Retinal pigment epithelial cell (primary cell): ENCODE results near the gene UPF2.

Experiments
- DNase-seq: peaks from one replicate; pipeline ENCODE4 v3.0.0-alpha.2; 2010; ENCODE audit warnings: low read depth
- H3K4me3 ChIP-seq: 2 replicates; pipeline ENCODE4 v1.5.1; 2011; ENCODE audit warnings: mild to moderate bottlenecking, low read length, control low read depth, moderate library complexity
- TF ChIP-seq, protein P1 (sequence below): conservative IDR thresholded peaks from 2 replicates; pipeline ENCODE4 v1.5.1; 2011; ENCODE audit warnings: low read depth, low read length, control low read depth, inconsistent platforms

The UPF2 gene

GRCh38 chr10:11885437-11886137 is 157.0 kb downstream of the UPF2 start:
- DNase-seq = no peak
- TF ChIP-seq, protein P1, sequence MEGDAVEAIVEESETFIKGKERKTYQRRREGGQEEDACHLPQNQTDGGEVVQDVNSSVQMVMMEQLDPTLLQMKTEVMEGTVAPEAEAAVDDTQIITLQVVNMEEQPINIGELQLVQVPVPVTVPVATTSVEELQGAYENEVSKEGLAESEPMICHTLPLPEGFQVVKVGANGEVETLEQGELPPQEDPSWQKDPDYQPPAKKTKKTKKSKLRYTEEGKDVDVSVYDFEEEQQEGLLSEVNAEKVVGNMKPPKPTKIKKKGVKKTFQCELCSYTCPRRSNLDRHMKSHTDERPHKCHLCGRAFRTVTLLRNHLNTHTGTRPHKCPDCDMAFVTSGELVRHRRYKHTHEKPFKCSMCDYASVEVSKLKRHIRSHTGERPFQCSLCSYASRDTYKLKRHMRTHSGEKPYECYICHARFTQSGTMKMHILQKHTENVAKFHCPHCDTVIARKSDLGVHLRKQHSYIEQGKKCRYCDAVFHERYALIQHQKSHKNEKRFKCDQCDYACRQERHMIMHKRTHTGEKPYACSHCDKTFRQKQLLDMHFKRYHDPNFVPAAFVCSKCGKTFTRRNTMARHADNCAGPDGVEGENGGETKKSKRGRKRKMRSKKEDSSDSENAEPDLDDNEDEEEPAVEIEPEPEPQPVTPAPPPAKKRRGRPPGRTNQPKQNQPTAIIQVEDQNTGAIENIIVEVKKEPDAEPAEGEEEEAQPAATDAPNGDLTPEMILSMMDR = no peak
- H3K4me3 ChIP-seq = no peak overlapping the region

DNA sequence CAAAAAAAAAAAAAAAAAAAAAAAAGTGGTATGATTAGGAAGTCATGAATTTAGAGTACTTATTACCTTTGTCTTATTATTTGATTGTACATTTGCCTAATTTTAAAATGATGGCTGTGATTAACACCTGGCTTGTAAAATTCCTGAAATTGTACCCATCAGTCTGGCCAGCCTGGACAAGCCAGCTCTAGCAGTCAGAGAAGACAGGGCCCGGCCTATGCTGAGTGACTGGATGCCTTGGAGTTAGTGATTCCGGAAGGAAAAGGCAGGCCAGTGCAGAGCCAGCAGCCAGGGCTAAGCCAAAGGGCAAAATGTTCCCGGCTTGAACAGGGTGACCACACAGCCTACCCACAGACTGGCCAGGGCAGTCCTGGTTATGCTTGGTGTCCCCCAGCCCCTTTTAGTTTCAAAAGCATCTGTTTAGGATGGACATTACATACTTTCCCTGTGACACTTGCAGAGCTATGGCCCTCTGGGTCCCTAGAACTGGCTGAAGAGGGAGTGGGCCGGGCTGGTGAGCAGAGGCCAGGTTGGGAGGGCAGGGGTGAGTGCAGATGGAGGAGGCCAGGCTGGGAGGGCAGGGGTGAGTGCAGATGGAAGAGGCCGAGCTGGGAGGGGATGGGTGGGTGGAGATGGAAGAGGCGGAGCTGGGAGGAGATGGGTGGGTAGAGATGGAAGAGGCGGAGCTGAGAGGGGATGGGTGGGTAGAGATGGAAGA is 157.7 kb downstream of the UPF2 start:
- TF ChIP-seq, protein P1 = no peak
- no peak for DNase-seq
- H3K4me3 ChIP-seq = no peak overlapping the region

DNA sequence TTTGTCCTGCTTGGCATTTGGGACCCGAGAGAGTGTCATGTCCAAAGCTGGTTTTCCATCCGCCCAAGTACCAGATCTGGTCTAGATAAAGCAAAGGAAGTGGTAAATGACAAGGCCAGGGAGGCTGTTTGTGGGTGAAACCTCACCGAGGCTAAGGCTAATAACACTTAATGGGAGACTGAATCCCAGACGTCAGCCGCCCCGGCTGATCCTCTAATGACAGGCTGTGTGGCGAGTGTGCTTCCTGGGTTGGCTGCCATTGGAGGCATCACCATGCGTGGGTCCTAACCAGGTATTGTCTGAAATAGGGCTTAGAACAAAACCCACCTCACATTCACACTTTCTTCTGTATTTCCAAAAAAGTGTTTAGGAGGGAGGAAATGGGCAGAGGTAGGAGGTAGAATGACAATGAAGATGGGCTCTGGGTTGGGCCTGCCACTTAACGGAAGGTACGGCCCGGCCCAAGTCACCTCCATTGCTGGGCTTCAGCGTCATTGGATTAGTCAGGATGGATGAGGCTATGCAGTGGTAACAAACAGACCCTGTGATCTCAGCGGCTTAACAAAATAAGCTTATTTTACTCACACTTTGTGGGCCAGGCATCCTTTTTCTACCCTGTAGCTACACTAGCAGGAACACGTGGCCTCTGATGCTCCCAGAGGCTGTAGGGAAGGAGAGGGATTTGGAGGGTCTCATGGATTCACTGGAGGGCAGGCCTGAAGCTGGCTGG is 159.8 kb downstream of the UPF2 start:
- DNase-seq = no peak
- TF ChIP-seq, protein P1 = no peak
- no peak overlapping the region for H3K4me3 ChIP-seq

DNA sequence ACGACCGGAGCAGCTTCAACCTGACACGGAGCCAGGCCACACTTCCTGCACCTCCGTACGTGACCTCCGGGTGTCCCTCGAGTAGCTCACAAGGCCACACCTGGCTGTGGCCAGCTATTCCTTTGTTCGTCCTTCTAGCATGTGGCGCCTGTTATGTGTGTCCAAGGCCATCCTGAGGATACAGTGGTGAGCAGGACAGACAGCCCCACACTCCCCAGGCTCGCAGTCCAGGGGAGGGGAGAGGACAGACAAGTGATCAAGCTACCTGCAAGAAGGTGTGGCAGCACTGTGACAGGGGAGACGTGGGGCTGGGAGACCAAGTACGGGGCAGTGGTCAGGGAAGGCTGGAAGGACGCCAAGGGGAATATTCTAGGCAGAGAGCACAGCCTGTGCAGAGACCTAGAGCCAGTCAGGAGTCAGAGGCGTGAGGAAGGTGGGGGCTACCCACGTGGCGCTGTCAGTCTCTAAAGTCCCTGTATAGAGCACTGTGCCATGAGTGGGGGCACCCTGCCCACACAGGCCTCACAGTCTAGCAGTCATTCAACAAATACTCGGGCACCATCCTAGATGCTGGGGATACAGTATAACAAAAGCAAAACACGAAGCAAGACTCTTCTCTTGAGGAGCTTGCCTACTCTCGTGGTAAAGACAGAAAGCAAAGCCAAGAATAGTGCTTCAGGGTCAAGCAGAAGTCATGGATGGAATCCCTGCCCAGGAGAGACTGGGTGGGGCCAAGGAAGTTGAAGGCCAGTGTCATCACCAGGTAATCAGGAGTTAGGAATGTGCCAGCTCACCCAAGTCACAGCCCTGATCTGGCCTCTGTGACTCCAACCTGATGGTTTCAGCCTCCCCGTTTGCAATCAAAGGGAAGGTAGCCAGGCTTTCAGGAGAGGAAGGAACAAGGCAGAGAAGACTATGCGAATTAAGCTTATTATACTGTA is 160.9 kb downstream of the UPF2 start:
- H3K4me3 ChIP-seq = no peak overlapping the region
- TF ChIP-seq, protein P1 = peak; percentile 3
- no peak for DNase-seq

GRCh38 chr10:11881030-11881476 is 161.6 kb downstream of the UPF2 start:
- H3K4me3 ChIP-seq = no peak overlapping the region
- TF ChIP-seq, protein P1 = no peak
- DNase-seq = no peak

DNA sequence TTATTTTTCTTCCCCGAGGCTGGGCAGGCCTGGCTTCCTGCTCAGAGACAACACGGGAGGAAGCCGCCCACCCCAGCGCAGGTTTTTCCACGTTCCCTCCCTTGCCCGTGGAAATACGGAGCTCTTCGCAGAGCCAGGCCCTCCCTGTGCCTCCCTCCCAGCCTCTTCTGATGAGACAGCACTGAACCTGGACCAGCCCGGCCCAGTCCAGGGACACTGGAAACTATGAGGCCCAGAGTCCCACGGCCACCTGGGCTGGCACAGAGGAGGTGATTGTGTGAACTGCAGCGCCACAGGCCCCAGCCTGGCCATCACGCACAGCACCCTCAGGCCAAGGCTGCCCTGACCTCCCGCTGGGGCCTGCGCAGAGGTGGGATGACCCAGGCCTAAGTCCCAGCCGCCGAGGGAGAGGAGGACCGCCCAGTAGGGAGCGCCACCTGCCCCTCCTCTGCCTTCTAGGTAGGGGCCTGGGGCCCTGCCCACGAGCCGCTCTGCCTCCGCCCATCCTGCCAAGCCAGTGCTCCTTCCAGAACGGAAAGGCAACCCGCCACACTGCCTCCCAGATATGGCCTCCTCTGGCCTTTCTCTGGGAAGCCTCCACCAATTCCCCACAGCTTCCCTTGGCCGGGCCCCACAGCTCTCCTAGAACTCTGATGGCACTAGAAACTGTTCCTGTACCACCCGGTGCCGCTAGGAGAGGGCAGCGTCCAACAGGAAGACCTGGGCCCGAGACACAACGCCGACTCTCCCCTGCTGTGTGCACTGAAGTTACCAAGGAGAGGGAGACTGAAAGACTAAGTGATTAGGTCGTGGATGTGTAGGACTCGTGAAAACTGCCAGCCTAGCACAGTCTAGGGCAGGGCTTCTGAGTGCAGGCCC is 162.2 kb downstream of the UPF2 start:
- H3K4me3 ChIP-seq = no peak overlapping the region
- no peak for DNase-seq
- TF ChIP-seq, protein P1 = no peak
